ENCODE results near the gene ZNF615.
"Not testable (repeated sequence)": the region's sequence is repeated elsewhere in the genome, so short reads cannot be mapped to it uniquely, and the experiment has no call there.

Gene ZNF615

GRCh38 chr19:51959791-51960190 is 48.2 kb downstream of the ZNF615 start:
- Mint-ChIP-seq H3K36me3 (ENCODE audit: low read depth) (peaks cover 64% of the 10 kb centered on the region), H3K4me3 (no peak overlapping the region), H3K9me3 (peaks cover 83% of the 10 kb centered on the region), H3K27ac (no peak overlapping the region), H3K4me1 (ENCODE audit: low read depth) (no peaks in the 10 kb centered on the region), H3K27me3 (no peaks in the 10 kb centered on the region)

GRCh38 chr19:51957846-51958245 is 50.2 kb downstream of the ZNF615 start:
- not testable (repeated sequence) for H3K27ac Mint-ChIP-seq; H3K4me3 Mint-ChIP-seq; H3K4me1 Mint-ChIP-seq (ENCODE audit: low read depth); H3K27me3 Mint-ChIP-seq
- Mint-ChIP-seq H3K36me3 (ENCODE audit: low read depth) (peaks cover 48% of the 10 kb centered on the region), H3K9me3 (peaks cover 76% of the 10 kb centered on the region)

- H3K36me3 Mint-ChIP-seq (ENCODE audit: low read depth), result peaks cover 74% of the 10 kb centered on the region
- H3K4me3 Mint-ChIP-seq, result no peak overlapping the region
- peaks cover 65% of the 10 kb centered on the region for H3K9me3 Mint-ChIP-seq
These were observed 59.0 kb downstream of the ZNF615 start for GRCh38 chr19:51948975-51949374.

GRCh38 chr19:51946602-51947001 is 61.4 kb downstream of the ZNF615 start:
- Mint-ChIP-seq H3K4me3 (no peak overlapping the region), H3K27ac (no peak overlapping the region), H3K36me3 (ENCODE audit: low read depth) (peaks cover 88% of the 10 kb centered on the region), H3K27me3 (no peaks in the 10 kb centered on the region), H3K9me3 (peaks cover 74% of the 10 kb centered on the region), H3K4me1 (ENCODE audit: low read depth) (no peaks in the 10 kb centered on the region)

More at GRCh38 chr19:51948975-51949374, 59.0 kb downstream of the ZNF615 start:
- no peaks in the 10 kb centered on the region for H3K4me1 Mint-ChIP-seq (ENCODE audit: low read depth)
- no peaks in the 10 kb centered on the region for H3K27me3 Mint-ChIP-seq
- H3K27ac Mint-ChIP-seq, result no peak overlapping the region

GRCh38 chr19:51944798-51945552 is 63.0 kb downstream of the ZNF615 start:
- peaks cover 72% of the 10 kb centered on the region for H3K9me3 Mint-ChIP-seq
- H3K27me3 Mint-ChIP-seq, result no peaks in the 10 kb centered on the region
- no peaks in the 10 kb centered on the region for H3K4me1 Mint-ChIP-seq (ENCODE audit: low read depth)
- no peak overlapping the region for H3K4me3 Mint-ChIP-seq
- H3K27ac Mint-ChIP-seq, result no peak overlapping the region
- H3K36me3 Mint-ChIP-seq (ENCODE audit: low read depth), result peaks cover 93% of the 10 kb centered on the region
